Caco-2 (cell line): ENCODE measurements around the gene SINHCAF. TPM values are rescaled to one million over a fixed set of nuclear protein-coding genes. Genes with fewer than 3 reads are reported as not detected.
"Not testable (repeated sequence)": the region's sequence is repeated elsewhere in the genome, so short reads cannot be mapped to it uniquely, and the experiment has no call there.

ENCODE experiments used
- BruUV-seq: library from RNA; stranded (reverse); fragments of 400-500 nt; replicated peaks from 2 replicates; lab custom pipeline; 2021; lab: Mats Ljungman, UMichigan
- CTCF ChIA-PET: fragments of 300-600 bp; sonication (Branson Sonifier 250); formaldehyde crosslinking; loops from one replicate; lab custom pipeline; 2022; ENCODE audit warnings: antibody characterized with exemption; lab: Charles Lee
- POLR2A ChIA-PET: fragments of 300-600 bp; sonication (Branson Sonifier 250); formaldehyde crosslinking; loops from one replicate; lab custom pipeline; 2022; ENCODE audit warnings: antibody characterized with exemption; lab: Charles Lee
- DNase-seq, 2 experiments: peaks; one replicate each; pipeline versions ENCODE4 v3.0.0 to v3.0.0-alpha.2; 2020 to 2022
- H3K27me3 ChIP-seq: replicated peaks from 2 replicates; pipeline ENCODE4 v1.6.0; 2011; ENCODE audit warnings: low read length; ENCODE audit not compliant: control insufficient read depth, insufficient read depth
- H3K36me3 ChIP-seq: 2 replicates; pipeline ENCODE4 v1.5.1; 2011; ENCODE audit warnings: low read length; ENCODE audit not compliant: control insufficient read depth, insufficient read depth
- H3K4me1 ChIP-seq: fragments of 250-450 bp; sonication (Bioruptor Pico); 2 replicates; pipeline ENCODE4 v1.5.1; 2020; ENCODE audit warnings: mild to moderate bottlenecking
- H3K4me3 ChIP-seq: 2 replicates; pipeline ENCODE4 v1.5.1; 2011; ENCODE audit warnings: low read depth, mild to moderate bottlenecking, control low read depth, low read length
- H3K9me3 ChIP-seq: fragments of 250-450 bp; sonication (Bioruptor Pico); 2 replicates; pipeline ENCODE4 v1.5.1; 2020; ENCODE audit warnings: mild to moderate bottlenecking, moderate library complexity
- H3K27ac Mint-ChIP-seq: one replicate; pipeline ENCODE4 v1.8.0; 2022; ENCODE audit warnings: mixed read lengths; ENCODE audit not compliant: unreplicated experiment
- H3K27me3 Mint-ChIP-seq: one replicate; pipeline ENCODE4 v1.8.0; 2022; ENCODE audit warnings: mixed read lengths; ENCODE audit not compliant: insufficient read depth, unreplicated experiment
- H3K36me3 Mint-ChIP-seq: one replicate; pipeline ENCODE4 v1.8.0; 2022; ENCODE audit warnings: mild to moderate bottlenecking, mixed read lengths; ENCODE audit not compliant: insufficient read depth, unreplicated experiment
- H3K4me1 Mint-ChIP-seq: one replicate; pipeline ENCODE4 v1.8.0; 2022; ENCODE audit warnings: low read depth, mixed read lengths; ENCODE audit not compliant: unreplicated experiment
- H3K4me3 Mint-ChIP-seq: one replicate; pipeline ENCODE4 v1.8.0; 2022; ENCODE audit warnings: mild to moderate bottlenecking, moderate library complexity, mixed read lengths; ENCODE audit not compliant: unreplicated experiment
- H3K9me3 Mint-ChIP-seq: one replicate; pipeline ENCODE4 v1.8.0; 2022; ENCODE audit warnings: mixed read lengths; ENCODE audit not compliant: unreplicated experiment
- intact Hi-C: fragments of 100-400 bp; cut with micrococcal nuclease; formaldehyde crosslinking; loops from one replicate; pipeline ENCODE4 v1.10.0; 2022; ENCODE audit not compliant: unreplicated experiment
- total RNA-seq: library from RNA; stranded (reverse); gene quantifications from 2 replicates; pipeline ENCODE4 v1.2.3, GENCODE V29; 2022
- TF ChIP-seq, protein P1 (sequence below), 2 experiments: fragments of 200-600 bp in 1 of 2; IDR thresholded peaks; 1 replicate in 1 of 2; 2 replicates in 1 of 2; pipeline versions ENCODE4 v1.5.1 to v1.8.0; 2011 to 2022; ENCODE audit warnings: antibody characterized with exemption in 1 of 2, control low read depth in 1 of 2, inconsistent platforms in 1 of 2, low read depth in 1 of 2, low read length in 1 of 2, mild to moderate bottlenecking in 1 of 2, moderate library complexity in 1 of 2; ENCODE audit not compliant: insufficient read depth in 1 of 2, severe bottlenecking in 1 of 2, unreplicated experiment in 1 of 2

Gene SINHCAF
- total RNA-seq, 1 experiment from 2014 or later, result 319 TPM

DNA sequence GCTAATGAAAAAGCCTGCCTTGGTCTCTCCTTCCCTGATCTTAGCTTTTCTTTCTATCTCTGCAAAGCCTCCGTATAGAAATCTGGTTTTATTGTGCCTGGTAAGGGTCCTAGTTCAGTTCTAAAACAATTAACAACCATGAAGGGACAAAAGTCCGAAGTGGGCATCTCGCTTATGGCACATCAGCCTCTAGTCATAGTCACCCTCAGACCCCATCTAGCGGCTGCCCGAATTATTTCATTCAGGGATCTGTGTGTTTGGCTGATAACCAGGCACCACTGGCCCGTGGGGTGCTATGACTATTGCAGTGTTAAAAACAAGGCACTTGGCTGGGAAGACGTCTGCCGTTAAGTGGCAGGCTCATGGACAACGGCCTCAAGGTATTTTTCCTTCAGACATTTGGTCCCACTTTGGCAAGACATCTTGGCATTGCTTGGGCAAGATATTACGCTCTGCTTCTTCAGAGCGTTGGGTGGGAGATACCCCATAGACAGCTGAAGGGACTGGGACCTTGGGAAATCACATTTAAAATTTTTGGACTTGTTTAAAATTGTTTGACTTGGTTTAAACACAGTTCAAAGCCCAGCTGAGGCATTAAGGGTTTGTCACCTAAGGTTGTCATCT, 87.1 kb downstream of the SINHCAF start:
- Mint-ChIP-seq H3K27me3 (peaks cover 17% of the 10 kb centered on the region), H3K27ac (no peak overlapping the region), H3K9me3 (no peaks in the 10 kb centered on the region), H3K4me1 (peaks cover 10% of the 10 kb centered on the region), H3K36me3 (peaks cover 5% of the 10 kb centered on the region), H3K4me3 (no peak overlapping the region)
- DNase-seq, result peak; percentile 81 to 84
- TF ChIP-seq, protein P1, sequence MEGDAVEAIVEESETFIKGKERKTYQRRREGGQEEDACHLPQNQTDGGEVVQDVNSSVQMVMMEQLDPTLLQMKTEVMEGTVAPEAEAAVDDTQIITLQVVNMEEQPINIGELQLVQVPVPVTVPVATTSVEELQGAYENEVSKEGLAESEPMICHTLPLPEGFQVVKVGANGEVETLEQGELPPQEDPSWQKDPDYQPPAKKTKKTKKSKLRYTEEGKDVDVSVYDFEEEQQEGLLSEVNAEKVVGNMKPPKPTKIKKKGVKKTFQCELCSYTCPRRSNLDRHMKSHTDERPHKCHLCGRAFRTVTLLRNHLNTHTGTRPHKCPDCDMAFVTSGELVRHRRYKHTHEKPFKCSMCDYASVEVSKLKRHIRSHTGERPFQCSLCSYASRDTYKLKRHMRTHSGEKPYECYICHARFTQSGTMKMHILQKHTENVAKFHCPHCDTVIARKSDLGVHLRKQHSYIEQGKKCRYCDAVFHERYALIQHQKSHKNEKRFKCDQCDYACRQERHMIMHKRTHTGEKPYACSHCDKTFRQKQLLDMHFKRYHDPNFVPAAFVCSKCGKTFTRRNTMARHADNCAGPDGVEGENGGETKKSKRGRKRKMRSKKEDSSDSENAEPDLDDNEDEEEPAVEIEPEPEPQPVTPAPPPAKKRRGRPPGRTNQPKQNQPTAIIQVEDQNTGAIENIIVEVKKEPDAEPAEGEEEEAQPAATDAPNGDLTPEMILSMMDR (IDR thresholded peaks at IDR 0.05; ENCODE audit: insufficient read depth in 1 of 2, low read depth in 1 of 2, low read length in 1 of 2, severe bottlenecking in 1 of 2, unreplicated experiment in 1 of 2), result peak; percentile 83 to 87
- Histone ChIP-seq H3K4me1 (no peaks in the 10 kb centered on the region), H3K36me3 (no peaks in the 10 kb centered on the region), H3K4me3 (no peak overlapping the region), H3K27me3 (no peaks in the 10 kb centered on the region), H3K9me3 (no peaks in the 10 kb centered on the region)
- CTCF ChIA-PET, result interaction anchor here (1.2 to 1.3 kb wide), 1 partner anchor 33 kb away, joined by 3 to 4 read pairs; no protein-coding TSS in a partner anchor
- POLR2A ChIA-PET, result no interaction called here
- BruUV-seq, result no TSS peak
- intact Hi-C loops, result loop anchor here (1.0 to 10.0 kb wide), 2 partner anchors 122 to 164 kb away; partner anchors contain the start of gene DDX11

DNA sequence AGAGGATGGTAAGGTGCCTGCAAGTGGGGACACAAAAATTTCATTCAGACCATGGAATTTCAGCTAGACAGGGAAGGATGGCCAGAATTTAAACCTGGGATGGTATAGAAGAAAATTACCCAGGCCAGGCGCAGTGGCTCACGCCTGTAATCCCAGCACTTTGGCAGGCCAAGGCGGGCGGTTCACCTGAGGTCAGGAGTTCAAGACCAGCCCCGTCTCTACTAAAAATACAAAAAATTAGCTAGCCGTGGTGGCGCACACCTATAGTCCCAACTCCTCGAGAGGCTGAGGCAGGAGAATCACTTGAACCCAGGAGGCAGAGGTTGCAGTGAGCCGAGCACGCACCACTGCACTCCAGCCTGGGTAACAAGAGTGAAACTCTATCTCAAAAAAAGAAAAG, 87.6 kb downstream of the SINHCAF start:
- H3K9me3 ChIP-seq, H3K4me3 ChIP-seq, POLR2A ChIA-PET, H3K27ac Mint-ChIP-seq, DNase-seq, H3K9me3 Mint-ChIP-seq, H3K27me3 ChIP-seq, BruUV-seq, H3K4me3 Mint-ChIP-seq, H3K4me1 ChIP-seq, H3K36me3 ChIP-seq, H3K36me3 Mint-ChIP-seq: not testable (repeated sequence)
- Mint-ChIP-seq H3K27me3 (peaks cover 17% of the 10 kb centered on the region), H3K4me1 (peaks cover 10% of the 10 kb centered on the region)
- intact Hi-C loops, result loop anchor here (1.0 to 10.0 kb wide), 2 partner anchors 121 to 164 kb away; partner anchors contain the start of gene DDX11
- CTCF ChIA-PET, result interaction anchor here (1.1 to 1.2 kb wide), 3 partner anchors 9 to 324 kb away, joined by 3 read pairs; no protein-coding TSS in a partner anchor

DNA sequence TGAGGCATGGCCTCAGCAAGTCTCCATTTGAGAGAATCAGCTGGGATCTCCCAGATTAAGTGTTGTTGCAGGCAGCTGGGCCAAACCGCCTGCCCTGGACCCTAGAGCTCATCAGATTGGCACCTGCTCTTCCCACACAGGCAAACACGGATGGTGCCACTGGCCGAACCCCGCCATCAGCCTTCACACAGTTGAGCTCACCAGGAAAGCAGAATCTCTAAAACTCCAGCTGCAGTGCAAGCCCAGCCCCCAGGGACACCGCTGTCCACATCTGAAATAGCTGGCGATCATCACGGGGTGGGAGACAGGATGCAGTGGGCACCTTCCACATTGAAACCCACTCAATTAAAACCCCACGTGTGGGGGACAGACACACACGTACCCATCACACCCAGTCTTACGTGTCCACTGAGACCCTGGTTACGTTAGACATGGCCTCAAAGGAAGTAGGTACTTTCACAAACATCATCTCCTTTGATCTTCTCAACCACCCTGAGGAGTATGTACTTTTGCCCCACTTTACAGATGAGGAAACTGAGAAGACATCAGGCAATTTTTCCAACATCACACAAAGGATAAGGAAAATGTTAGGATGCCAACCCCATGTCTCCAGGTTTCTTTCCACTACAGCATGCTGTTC, 88.8 kb downstream of the SINHCAF start:
- Mint-ChIP-seq H3K36me3 (peaks cover 5% of the 10 kb centered on the region), H3K27me3 (peaks cover 17% of the 10 kb centered on the region), H3K4me3 (no peak overlapping the region), H3K9me3 (no peaks in the 10 kb centered on the region), H3K27ac (no peak overlapping the region), H3K4me1 (peaks cover 10% of the 10 kb centered on the region)
- Histone ChIP-seq H3K4me1 (no peaks in the 10 kb centered on the region), H3K9me3 (no peaks in the 10 kb centered on the region), H3K4me3 (no peak overlapping the region), H3K36me3 (no peaks in the 10 kb centered on the region), H3K27me3 (no peaks in the 10 kb centered on the region)
- ChIA-PET CTCF (interaction anchor here (0.5 to 1.5 kb wide), 6 partner anchors 8 to 1856 kb away, joined by 3 to 4 read pairs (median 3); partner anchors contain the start of gene ERGIC2), POLR2A (no interaction called here)
- intact Hi-C loops, result loop anchor here (10.0 kb wide), 1 partner anchor 162 kb away; the partner anchor contains the start of gene DDX11
- TF ChIP-seq, protein P1 (IDR thresholded peaks at IDR 0.05; ENCODE audit: insufficient read depth in 1 of 2, low read depth in 1 of 2, low read length in 1 of 2, severe bottlenecking in 1 of 2, unreplicated experiment in 1 of 2), result no peak
- DNase-seq, result no peak
- BruUV-seq, result no TSS peak
